ENCODE measurements around the gene SAFB.

GRCh38 chr19:5691822-5692722, 69.2 kb downstream of the SAFB start:
- TF ChIP-seq EZH2 (IDR thresholded peaks at IDR 0.05) = no peak
- TF ChIP-seq POLR2AphosphoS5 (IDR thresholded peaks at IDR 0.05; ENCODE audit: borderline replicate concordance, low read depth, low read length) = no peak; the same call in 1 of the 2 replicates
- TF ChIP-seq FOXP2 (optimal IDR thresholded peaks at IDR 0.05; ENCODE audit: control extremely low read depth, extremely low read length, insufficient read depth) = no peak
